ENCODE measurements around the gene PPP3R1.

Gene PPP3R1

DNA sequence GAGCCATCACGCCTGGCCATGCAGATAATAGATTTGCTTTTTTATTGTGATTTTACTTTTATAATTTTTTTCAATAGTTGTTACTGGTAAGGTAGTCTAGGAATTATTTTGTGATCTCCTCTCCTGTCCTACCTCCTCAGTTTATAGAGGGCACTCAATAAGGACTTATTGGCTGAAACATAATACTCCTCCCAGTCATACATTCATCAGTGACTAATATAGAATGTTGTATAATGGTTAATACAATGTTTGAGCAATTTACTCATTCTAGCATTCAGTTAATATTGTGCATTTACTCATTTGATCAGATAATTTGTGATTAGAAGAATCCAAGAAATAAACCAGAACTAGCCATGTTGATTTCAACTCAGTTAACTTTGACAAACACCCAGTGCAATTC is 25.8 kb upstream of the PPP3R1 start:
- H2AFZ ChIP-seq (ENCODE audit: low read length), result no peak overlapping the region
- no peaks in the 10 kb centered on the region for H3K9me3 ChIP-seq (ENCODE audit: low read length)
- no peak overlapping the region for H3K4me2 ChIP-seq (ENCODE audit: low read length)
- no peak overlapping the region for H3K9ac ChIP-seq (ENCODE audit: low read length)
- H4K20me1 ChIP-seq (ENCODE audit: insufficient read depth, low read length), result no peaks in the 10 kb centered on the region
- H3K79me2 ChIP-seq (ENCODE audit: insufficient read depth, low read length), result no peaks in the 10 kb centered on the region
- no peak overlapping the region for H3K4me3 ChIP-seq (ENCODE audit: low read depth, low read length, poor library complexity, severe bottlenecking)
- no peaks in the 10 kb centered on the region for H3K9me2 ChIP-seq (ENCODE audit: low read depth, low read length)
- no peaks in the 10 kb centered on the region for H3F3A ChIP-seq (ENCODE audit: insufficient read depth, low read length)
- TF ChIP-seq, protein P1, sequence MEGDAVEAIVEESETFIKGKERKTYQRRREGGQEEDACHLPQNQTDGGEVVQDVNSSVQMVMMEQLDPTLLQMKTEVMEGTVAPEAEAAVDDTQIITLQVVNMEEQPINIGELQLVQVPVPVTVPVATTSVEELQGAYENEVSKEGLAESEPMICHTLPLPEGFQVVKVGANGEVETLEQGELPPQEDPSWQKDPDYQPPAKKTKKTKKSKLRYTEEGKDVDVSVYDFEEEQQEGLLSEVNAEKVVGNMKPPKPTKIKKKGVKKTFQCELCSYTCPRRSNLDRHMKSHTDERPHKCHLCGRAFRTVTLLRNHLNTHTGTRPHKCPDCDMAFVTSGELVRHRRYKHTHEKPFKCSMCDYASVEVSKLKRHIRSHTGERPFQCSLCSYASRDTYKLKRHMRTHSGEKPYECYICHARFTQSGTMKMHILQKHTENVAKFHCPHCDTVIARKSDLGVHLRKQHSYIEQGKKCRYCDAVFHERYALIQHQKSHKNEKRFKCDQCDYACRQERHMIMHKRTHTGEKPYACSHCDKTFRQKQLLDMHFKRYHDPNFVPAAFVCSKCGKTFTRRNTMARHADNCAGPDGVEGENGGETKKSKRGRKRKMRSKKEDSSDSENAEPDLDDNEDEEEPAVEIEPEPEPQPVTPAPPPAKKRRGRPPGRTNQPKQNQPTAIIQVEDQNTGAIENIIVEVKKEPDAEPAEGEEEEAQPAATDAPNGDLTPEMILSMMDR (IDR thresholded peaks at IDR 0.05; ENCODE audit: low read length), result no peak
- TF ChIP-seq EZH2 (IDR thresholded peaks at IDR 0.05; ENCODE audit: borderline replicate concordance, low read length), result no peak
- peaks cover 3% of the 10 kb centered on the region for H3K4me1 ChIP-seq (ENCODE audit: insufficient read depth, low read length, severe bottlenecking)
- H3K27ac ChIP-seq (ENCODE audit: low read depth, low read length, poor library complexity, severe bottlenecking), result no peak overlapping the region
- no peaks in the 10 kb centered on the region for H3K36me3 ChIP-seq (ENCODE audit: insufficient read depth, low read length)
- no peaks in the 10 kb centered on the region for H3K27me3 ChIP-seq (ENCODE audit: insufficient read depth, low read length)

DNA sequence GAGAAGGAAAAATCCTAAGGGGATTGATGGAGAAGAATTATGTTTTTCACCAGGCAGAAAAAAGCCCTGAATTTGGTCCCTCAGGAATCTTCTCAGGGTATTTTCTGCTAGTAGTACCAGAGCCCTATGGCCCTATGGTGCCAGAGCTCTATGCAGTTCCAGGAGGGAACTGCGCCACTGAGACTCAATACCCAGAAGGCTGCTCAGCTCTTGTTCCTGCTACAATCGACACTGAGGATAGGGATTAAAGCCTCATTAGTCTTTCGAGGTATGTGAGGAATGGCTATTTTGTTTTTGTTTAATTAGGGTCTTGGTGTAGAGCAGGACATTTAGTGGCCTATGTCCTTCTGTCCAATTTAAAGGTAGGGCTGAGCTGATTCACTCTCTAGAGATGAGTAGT is 21.7 kb upstream of the PPP3R1 start:
- TF ChIP-seq, protein P1 (IDR thresholded peaks at IDR 0.05; ENCODE audit: low read length), result no peak
- no peak for TF ChIP-seq EZH2 (IDR thresholded peaks at IDR 0.05; ENCODE audit: borderline replicate concordance, low read length)
- no peaks in the 10 kb centered on the region for H3K27me3 ChIP-seq (ENCODE audit: insufficient read depth, low read length)
- no peak overlapping the region for H3K9ac ChIP-seq (ENCODE audit: low read length)

DNA sequence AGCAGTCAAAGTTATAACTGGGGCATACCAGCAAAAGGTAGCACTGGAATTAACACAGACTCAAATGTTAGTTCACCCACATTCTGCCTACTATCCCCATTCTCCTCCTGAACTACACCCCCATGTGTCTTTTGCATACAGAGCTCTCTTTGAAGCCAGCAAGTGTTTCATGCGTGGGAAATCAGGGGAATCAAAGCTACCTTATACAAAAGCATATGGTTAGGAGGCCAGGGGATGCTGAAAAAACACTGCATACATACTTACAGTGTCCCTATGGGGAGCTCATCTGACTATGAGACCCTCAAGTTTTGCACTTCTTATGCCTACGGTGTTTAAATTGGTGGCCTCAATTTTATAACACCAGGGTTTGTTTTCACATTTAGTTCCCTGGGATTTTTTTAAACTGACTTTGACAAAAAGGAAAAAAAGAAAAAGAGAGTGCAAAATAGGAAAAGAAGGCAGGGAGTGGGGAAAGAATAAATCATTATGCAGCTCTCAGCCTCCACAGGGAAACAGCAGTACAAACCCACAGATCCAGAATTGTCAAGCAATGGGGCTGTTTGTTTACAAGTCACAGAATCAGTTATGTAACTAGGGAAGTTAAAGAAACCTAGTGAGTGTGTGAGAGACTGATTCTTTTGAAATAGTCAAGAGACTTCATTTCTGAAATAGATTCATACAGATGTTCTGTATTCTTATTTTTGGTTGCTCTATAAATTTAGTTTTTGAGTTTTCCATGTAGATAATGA is 20.1 kb upstream of the PPP3R1 start:
- H3K27me3 ChIP-seq (ENCODE audit: insufficient read depth, low read length), result no peaks in the 10 kb centered on the region
- no peaks in the 10 kb centered on the region for H3F3A ChIP-seq (ENCODE audit: insufficient read depth, low read length)
- no peak overlapping the region for H3K4me2 ChIP-seq (ENCODE audit: low read length)
- no peaks in the 10 kb centered on the region for H3K9me2 ChIP-seq (ENCODE audit: low read depth, low read length)
- H3K36me3 ChIP-seq (ENCODE audit: insufficient read depth, low read length), result no peaks in the 10 kb centered on the region
- no peaks in the 10 kb centered on the region for H3K79me2 ChIP-seq (ENCODE audit: insufficient read depth, low read length)
- H3K9ac ChIP-seq (ENCODE audit: low read length), result no peak overlapping the region
- no peak for TF ChIP-seq EZH2 (IDR thresholded peaks at IDR 0.05; ENCODE audit: borderline replicate concordance, low read length)
- TF ChIP-seq, protein P1 (IDR thresholded peaks at IDR 0.05; ENCODE audit: low read length), result no peak
- no peaks in the 10 kb centered on the region for H3K9me3 ChIP-seq (ENCODE audit: low read length)
- no peak overlapping the region for H3K4me3 ChIP-seq (ENCODE audit: low read depth, low read length, poor library complexity, severe bottlenecking)
- no peaks in the 10 kb centered on the region for H3K4me1 ChIP-seq (ENCODE audit: insufficient read depth, low read length, severe bottlenecking)
- no peak overlapping the region for H3K27ac ChIP-seq (ENCODE audit: low read depth, low read length, poor library complexity, severe bottlenecking)
- H4K20me1 ChIP-seq (ENCODE audit: insufficient read depth, low read length), result no peaks in the 10 kb centered on the region
- no peak overlapping the region for H2AFZ ChIP-seq (ENCODE audit: low read length)

More for the DNA sequence above, 21.7 kb upstream of the PPP3R1 start:
- no peaks in the 10 kb centered on the region for H4K20me1 ChIP-seq (ENCODE audit: insufficient read depth, low read length)
- no peak overlapping the region for H2AFZ ChIP-seq (ENCODE audit: low read length)
- H3K4me2 ChIP-seq (ENCODE audit: low read length), result no peak overlapping the region
- H3F3A ChIP-seq (ENCODE audit: insufficient read depth, low read length), result no peaks in the 10 kb centered on the region
- no peaks in the 10 kb centered on the region for H3K9me3 ChIP-seq (ENCODE audit: low read length)
- no peaks in the 10 kb centered on the region for H3K9me2 ChIP-seq (ENCODE audit: low read depth, low read length)
- H3K4me1 ChIP-seq (ENCODE audit: insufficient read depth, low read length, severe bottlenecking), result no peaks in the 10 kb centered on the region
- H3K4me3 ChIP-seq (ENCODE audit: low read depth, low read length, poor library complexity, severe bottlenecking), result no peak overlapping the region
- no peaks in the 10 kb centered on the region for H3K36me3 ChIP-seq (ENCODE audit: insufficient read depth, low read length)
- no peaks in the 10 kb centered on the region for H3K79me2 ChIP-seq (ENCODE audit: insufficient read depth, low read length)
- H3K27ac ChIP-seq (ENCODE audit: low read depth, low read length, poor library complexity, severe bottlenecking), result no peak overlapping the region

All from OCI-LY1 (cell line).